H1 (cell line): ENCODE data around the gene CKAP5. TPM values are rescaled to one million over a fixed set of nuclear protein-coding genes. Genes with fewer than 3 reads are reported as not detected.

Experiments used
- CTCF ChIA-PET: fragments of 300-600 bp; sonication (Branson Sonifier 250); formaldehyde crosslinking; loops from one replicate; lab custom pipeline; 2021; ENCODE audit not compliant: partially characterized antibody; lab: Charles Lee
- POLR2A ChIA-PET: fragments of 300-600 bp; sonication (Branson Sonifier 250); formaldehyde crosslinking; loops from one replicate; lab custom pipeline; 2021; ENCODE audit warnings: inconsistent platforms; ENCODE audit not compliant: partially characterized antibody; lab: Charles Lee
- DNase-seq, 2 experiments: peaks; one replicate each; pipeline versions ENCODE4 v3.0.0 to v3.0.0-alpha.2; 2010 to 2022; ENCODE audit warnings: low spot score in 2 of 2, low read depth in 1 of 2, mixed read lengths in 1 of 2
- FAIRE-seq: peaks from 2 replicates; lab custom pipeline; 2011; peaks lifted over from hg19 to GRCh38; lab: Jason Lieb, UNC
- H2AFZ ChIP-seq: 2 replicates; pipeline ENCODE4 v1.8.1; 2012; ENCODE audit warnings: low read length, inconsistent platforms
- H2AK5ac ChIP-seq: 2 replicates; pipeline ENCODE4 v1.6.1; 2013; ENCODE audit warnings: low read depth, low read length
- H2BK120ac ChIP-seq: replicated peaks from 2 replicates; pipeline ENCODE3; 2013; ENCODE audit warnings: low read depth, low read length, inconsistent platforms
- H2BK12ac ChIP-seq: 2 replicates; pipeline ENCODE4 v1.6.1; 2013; ENCODE audit warnings: low read depth, low read length
- H2BK15ac ChIP-seq: 2 replicates; pipeline ENCODE4 v1.6.1; 2013; ENCODE audit warnings: low read length
- H2BK20ac ChIP-seq: 2 replicates; pipeline ENCODE4 v1.6.1; 2013; ENCODE audit warnings: low read length
- H2BK5ac ChIP-seq: 2 replicates; pipeline ENCODE4 v1.6.1; 2013; ENCODE audit warnings: low read depth, low read length
- H3K14ac ChIP-seq: 2 replicates; pipeline ENCODE4 v1.6.1; 2013; ENCODE audit warnings: inconsistent platforms; ENCODE audit not compliant: insufficient read length
- H3K18ac ChIP-seq: 2 replicates; pipeline ENCODE4 v1.6.1; 2013; ENCODE audit warnings: low read length; ENCODE audit errors: extremely low read depth
- H3K23ac ChIP-seq: 2 replicates; pipeline ENCODE4 v1.6.1; 2013; ENCODE audit warnings: inconsistent platforms; ENCODE audit not compliant: insufficient read length
- H3K23me2 ChIP-seq: 2 replicates; pipeline ENCODE4 v1.6.1; 2013; ENCODE audit warnings: low read depth, low read length
- H3K27ac ChIP-seq: 2 replicates; pipeline ENCODE4 v1.6.1; 2011; ENCODE audit warnings: low read depth, low read length, inconsistent platforms
- H3K27me3 ChIP-seq, 4 experiments: replicated peaks in 1 of 4; 1 replicate in 1 of 4; 2 replicates in 3 of 4; pipeline versions ENCODE4 v1.6.1 to v1.8.1; 2011 to 2013; ENCODE audit warnings: low read length in 3 of 4, mild to moderate bottlenecking in 3 of 4, inconsistent platforms in 2 of 4, mixed read lengths in 2 of 4, moderate library complexity in 1 of 4; ENCODE audit not compliant: control insufficient read depth in 3 of 4, insufficient read depth in 3 of 4; ENCODE audit errors: extremely low read depth in 1 of 4
- H3K36me3 ChIP-seq, 4 experiments: 2 replicates each; pipeline versions ENCODE4 v1.6.1 to v1.8.1; 2011 to 2013; ENCODE audit warnings: mild to moderate bottlenecking in 4 of 4, low read length in 3 of 4, moderate library complexity in 2 of 4, control low read depth in 1 of 4, inconsistent platforms in 1 of 4; ENCODE audit not compliant: insufficient read depth in 4 of 4, control insufficient read depth in 2 of 4
- H3K4ac ChIP-seq: replicated peaks from 2 replicates; pipeline ENCODE3; 2013; ENCODE audit warnings: low read length, low read depth, mixed read lengths, inconsistent platforms; ENCODE audit not compliant: insufficient read length
- H3K4me1 ChIP-seq, 4 experiments: replicated peaks in 1 of 4; 1 replicate in 1 of 4; 2 replicates in 3 of 4; pipeline versions ENCODE4 v1.6.1 to v1.8.1; 2011 to 2013; ENCODE audit warnings: low read length in 3 of 4, inconsistent platforms in 2 of 4, mixed read lengths in 1 of 4; ENCODE audit not compliant: insufficient read depth in 4 of 4, control insufficient read depth in 3 of 4
- H3K4me2 ChIP-seq, 2 experiments: 2 replicates each; pipeline versions ENCODE4 v1.6.1 to v1.8.1; 2011 to 2013; ENCODE audit warnings: low read depth in 2 of 2, low read length in 2 of 2, control low read depth in 1 of 2, inconsistent platforms in 1 of 2, mild to moderate bottlenecking in 1 of 2; ENCODE audit not compliant: insufficient read depth in 1 of 2
- H3K4me3 ChIP-seq, 4 experiments: fragments of 200-600, 300-600 bp in 1 of 4; sonication (generic), shearing (Covaris generic), sonication (Bioruptor Twin) in 1 of 4; 2 replicates each; pipeline versions ENCODE4 v1.5.1 to v1.8.1; 2011 to 2016; ENCODE audit warnings: low read length in 4 of 4, low read depth in 3 of 4, control low read depth in 2 of 4, inconsistent platforms in 2 of 4, mild to moderate bottlenecking in 2 of 4, mixed read lengths in 1 of 4, moderate library complexity in 1 of 4; ENCODE audit not compliant: insufficient read depth in 2 of 4; ENCODE audit errors: extremely low read depth in 1 of 4
- H3K56ac ChIP-seq: replicated peaks from 2 replicates; pipeline ENCODE3; 2013; ENCODE audit warnings: low read depth, mild to moderate bottlenecking, mixed read lengths, low read length, inconsistent platforms; ENCODE audit not compliant: insufficient read length
- H3K79me1 ChIP-seq: 2 replicates; pipeline ENCODE4 v1.6.1; 2013; ENCODE audit warnings: low read depth, low read length, control low read depth
- H3K79me2 ChIP-seq, 2 experiments: 2 replicates each; pipeline versions ENCODE4 v1.6.1 to v1.8.1; 2012 to 2013; ENCODE audit warnings: low read length in 2 of 2, mild to moderate bottlenecking in 2 of 2, inconsistent platforms in 1 of 2; ENCODE audit not compliant: insufficient read depth in 2 of 2, control insufficient read depth in 1 of 2
- H3K9ac ChIP-seq, 4 experiments: replicated peaks in 1 of 4; 1 replicate in 1 of 4; 2 replicates in 3 of 4; pipeline versions ENCODE4 v1.6.1 to v1.8.1; 2011 to 2013; ENCODE audit warnings: low read depth in 3 of 4, low read length in 3 of 4, control low read depth in 2 of 4, mild to moderate bottlenecking in 2 of 4, moderate library complexity in 2 of 4, inconsistent platforms in 1 of 4; ENCODE audit errors: extremely low read depth in 1 of 4
- H3K9me3 ChIP-seq, 2 experiments: 2 replicates each; pipeline versions ENCODE4 v1.6.1 to v1.8.1; 2012 to 2013; ENCODE audit warnings: mild to moderate bottlenecking in 2 of 2, moderate library complexity in 2 of 2, control low read depth in 1 of 2, inconsistent platforms in 1 of 2, low read depth in 1 of 2, low read length in 1 of 2, mixed read lengths in 1 of 2; ENCODE audit not compliant: insufficient read depth in 2 of 2
- H4K20me1 ChIP-seq, 2 experiments: replicated peaks in 1 of 2; 2 replicates each; pipeline versions ENCODE3 to v1.8.1; 2011 to 2013; ENCODE audit warnings: inconsistent platforms in 2 of 2, low read length in 2 of 2, mild to moderate bottlenecking in 1 of 2; ENCODE audit not compliant: insufficient read depth in 2 of 2, control insufficient read depth in 1 of 2
- H4K5ac ChIP-seq: 2 replicates; pipeline ENCODE4 v1.6.1; 2013; ENCODE audit warnings: low read length, low read depth, mixed read lengths, inconsistent platforms; ENCODE audit not compliant: insufficient read length
- H4K8ac ChIP-seq: 2 replicates; pipeline ENCODE4 v1.8.0; 2013; ENCODE audit warnings: mild to moderate bottlenecking, moderate library complexity, low read length, inconsistent platforms; ENCODE audit not compliant: insufficient read depth; ENCODE audit errors: extremely low read depth
- H4K91ac ChIP-seq: replicated peaks from 2 replicates; pipeline ENCODE3; 2013; ENCODE audit warnings: low read length, mixed read lengths, inconsistent platforms; ENCODE audit not compliant: insufficient read length
- FOSL1 ChIP-seq: IDR thresholded peaks from 2 replicates; pipeline ENCODE4 v1.6.1; 2011; ENCODE audit warnings: mild to moderate bottlenecking, low read depth, low read length, moderate library complexity; ENCODE audit not compliant: insufficient read depth
- NANOG ChIP-seq: IDR thresholded peaks from 2 replicates; pipeline ENCODE4 v1.6.1; 2011; ENCODE audit warnings: low read length, low read depth, mild to moderate bottlenecking, inconsistent platforms; ENCODE audit not compliant: insufficient read depth, poor library complexity, severe bottlenecking
- NRF1 ChIP-seq: IDR thresholded peaks from 2 replicates; pipeline ENCODE4 v1.6.1; 2011; ENCODE audit warnings: mild to moderate bottlenecking, low read depth, low read length, improper control_type of control experiment
- RAD21 ChIP-seq, 2 experiments: IDR thresholded peaks in 1 of 2; conservative IDR thresholded peaks in 1 of 2; 2 replicates each; pipeline ENCODE4 v1.6.1; 2011; ENCODE audit warnings: low read depth in 2 of 2, low read length in 2 of 2, improper control_type of control experiment in 1 of 2, inconsistent platforms in 1 of 2, mild to moderate bottlenecking in 1 of 2, moderate library complexity in 1 of 2
- RBBP5 ChIP-seq: IDR thresholded peaks from 2 replicates; pipeline ENCODE4 v1.7.1; 2012; ENCODE audit warnings: low read depth, mild to moderate bottlenecking, inconsistent platforms, low read length, moderate library complexity, borderline replicate concordance
- RFX5 ChIP-seq: IDR thresholded peaks from 2 replicates; pipeline ENCODE4 v1.6.1; 2011; ENCODE audit warnings: low read depth, low read length, improper control_type of control experiment, borderline replicate concordance
- SIRT6 ChIP-seq: IDR thresholded peaks from one replicate; pipeline ENCODE4 v1.7.1; 2012; ENCODE audit warnings: low read length, inconsistent platforms
- SIX5 ChIP-seq: IDR thresholded peaks from 2 replicates; pipeline ENCODE4 v1.6.1; 2011; ENCODE audit warnings: mild to moderate bottlenecking, low read depth, low read length
- SP2 ChIP-seq: IDR thresholded peaks from 2 replicates; pipeline ENCODE4 v1.6.1; 2012; ENCODE audit warnings: mild to moderate bottlenecking, low read length, inconsistent platforms
- SRF ChIP-seq: IDR thresholded peaks from 2 replicates; pipeline ENCODE4 v1.6.1; 2011; ENCODE audit warnings: mild to moderate bottlenecking, low read depth, low read length, moderate library complexity
- TBP ChIP-seq: IDR thresholded peaks from 2 replicates; pipeline ENCODE4 v1.6.1; 2011; ENCODE audit warnings: low read depth, low read length, improper control_type of control experiment
- TCF12 ChIP-seq: IDR thresholded peaks from 2 replicates; pipeline ENCODE4 v1.6.1; 2011; ENCODE audit warnings: low read depth, mild to moderate bottlenecking, low read length
- YY1 ChIP-seq: IDR thresholded peaks from 2 replicates; pipeline ENCODE4 v1.6.1; 2011; ENCODE audit warnings: low read depth, mild to moderate bottlenecking, low read length
- WGBS, 2 experiments: shearing (Covaris generic) in 1 of 2; methylation state at CpG; one replicate each; pipeline versions ENCODE4 v1.1.6 to v1.1.7; 2013 to 2015; ENCODE audit warnings: low lambda C conversion rate in 2 of 2, mixed read lengths in 2 of 2, inconsistent platforms in 1 of 2, low coverage in 1 of 2, missing lambda C conversion rate in 1 of 2; ENCODE audit not compliant: insufficient replicate concordance in 2 of 2, insufficient coverage in 1 of 2, insufficient read length in 1 of 2; ENCODE audit errors: extremely low coverage in 1 of 2, missing lambda C conversion rate in 1 of 2; 5-methylcytosine and 5-hydroxymethylcytosine counted together
- polyA plus RNA-seq, 7 experiments: library from polyadenylated mRNA; depleted of rRNA in 3 of 7; stranded (reverse) in 5 of 7; unstranded in 2 of 7; fragments of >200 nt in 5 of 7; fragments of 200-250 nt in 2 of 7; gene quantifications; 1 replicate in 5 of 7; 2 replicates in 1 of 7; 4 replicates in 1 of 7; pipeline versions ENCODE4 v1.2.1 to v1.2.3, GENCODE V29; 2011 to 2013; ENCODE audit warnings: missing spikeins in 2 of 7, mixed read lengths in 2 of 7
- total RNA-seq: library from RNA; stranded (reverse); fragmentation: NEBNext Ultra II Directional; extraction: Animal tissue kit (Norgen Biotek cat#: 25700); gene quantifications from 2 replicates; pipeline ENCODE4 v1.2.1, GENCODE V29; 2021
- TF ChIP-seq, protein P1 (sequence below): IDR thresholded peaks from 2 replicates; pipeline ENCODE4 v1.6.1; 2011; ENCODE audit warnings: low read depth, mild to moderate bottlenecking, low read length; ENCODE audit not compliant: insufficient read depth

Gene CKAP5
- total and polyA plus RNA-seq, 2 of the 8 experiments (the other 6 are each of a cell fraction or from before 2014, with no cell fraction given), result 64.8 to 185 TPM

DNA sequence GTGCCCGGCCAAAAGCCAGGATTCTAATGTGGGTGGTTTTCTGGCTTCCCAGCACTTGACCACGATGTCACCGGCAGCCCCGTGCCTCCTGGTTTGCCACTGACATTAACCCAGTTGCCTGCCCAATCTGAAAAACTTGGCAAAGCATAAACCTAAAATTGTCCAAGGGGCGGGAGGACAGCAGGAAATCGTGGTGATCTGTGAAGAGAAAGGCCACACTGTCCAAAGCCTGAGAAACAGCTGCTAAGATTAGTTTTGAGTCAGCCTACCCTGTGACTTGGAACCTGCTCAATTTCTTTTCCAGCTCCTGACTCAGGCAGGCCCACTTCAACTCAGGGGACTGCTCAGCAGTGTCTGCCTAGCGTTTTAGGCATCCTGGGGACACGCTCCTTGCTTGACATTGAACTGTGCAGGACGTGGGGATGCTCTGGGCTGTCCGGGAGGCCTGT is 135.2 kb downstream of the CKAP5 start:
- WGBS, 2 experiments, result 91% methylated on average over 10 of the region's 10 CpGs; no CpG with 5 or more reads in 1 of the 2 experiments
- Histone ChIP-seq H3K56ac (no peak overlapping the region), H2AK5ac (no peak overlapping the region), H4K8ac (no peak overlapping the region), H3K4me3 (no peak overlapping the region), H3K23me2 (no peaks in the 10 kb centered on the region; the same call in 1 of the 2 replicates), H3K23ac (no peak overlapping the region), H2BK120ac (no peak overlapping the region), H3K4me2 (no peak overlapping the region), H3K9ac (no peak overlapping the region), H2BK5ac (no peak overlapping the region), H4K5ac (no peak overlapping the region), H2BK20ac (no peak overlapping the region), H3K4ac (no peak overlapping the region), H2BK12ac (no peak overlapping the region), H2AFZ (no peak overlapping the region), H3K27me3 (no peaks in the 10 kb centered on the region), H3K9me3 (no peaks in the 10 kb centered on the region), H3K27ac (no peak overlapping the region), H4K20me1 (peaks cover 2% of the 10 kb centered on the region in 2 experiments), H3K79me2 (no peaks in the 10 kb centered on the region), H3K14ac (no peak overlapping the region), H3K36me3 (peaks cover 0 to 10% (median 1%) of the 10 kb centered on the region in 4 experiments; a peak in 5 of 8 replicates), H3K79me1 (no peaks in the 10 kb centered on the region; the same call in 1 of the 2 replicates), H2BK15ac (no peak overlapping the region), H3K4me1 (no peaks in the 10 kb centered on the region), H3K18ac (no peak overlapping the region), H4K91ac (no peak overlapping the region)
- FAIRE-seq (no peak), DNase-seq (no peak)
- TF ChIP-seq, protein P1, sequence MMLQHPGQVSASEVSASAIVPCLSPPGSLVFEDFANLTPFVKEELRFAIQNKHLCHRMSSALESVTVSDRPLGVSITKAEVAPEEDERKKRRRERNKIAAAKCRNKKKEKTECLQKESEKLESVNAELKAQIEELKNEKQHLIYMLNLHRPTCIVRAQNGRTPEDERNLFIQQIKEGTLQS, result no peak
- TF ChIP-seq RFX5 (no peak), TCF12 (no peak), YY1 (no peak), SIX5 (no peak), RBBP5 (no peak), TBP (no peak), NANOG (no peak), NRF1 (no peak), FOSL1 (no peak), RAD21 (IDR thresholded peaks at IDR 0.05 in 1 of 2, conservative IDR thresholded peaks at IDR 0.05 in 1 of 2; ENCODE audit: low read depth in 2 of 2, low read length in 2 of 2) (no peak), SRF (no peak), SIRT6 (no peak), SP2 (no peak)
- ChIA-PET POLR2A (interaction anchor here (0.5 to 1.6 kb wide), 3 partner anchors 23 to 271 kb away, joined by 3 to 4 read pairs (median 3); no protein-coding TSS in a partner anchor), CTCF (no interaction called here)
